ENCODE results near the gene GALNT2.
A peak's percentile ranks its signal among the peaks of the same experiment; 100 is the strongest.

GALNT2 gene

DNA sequence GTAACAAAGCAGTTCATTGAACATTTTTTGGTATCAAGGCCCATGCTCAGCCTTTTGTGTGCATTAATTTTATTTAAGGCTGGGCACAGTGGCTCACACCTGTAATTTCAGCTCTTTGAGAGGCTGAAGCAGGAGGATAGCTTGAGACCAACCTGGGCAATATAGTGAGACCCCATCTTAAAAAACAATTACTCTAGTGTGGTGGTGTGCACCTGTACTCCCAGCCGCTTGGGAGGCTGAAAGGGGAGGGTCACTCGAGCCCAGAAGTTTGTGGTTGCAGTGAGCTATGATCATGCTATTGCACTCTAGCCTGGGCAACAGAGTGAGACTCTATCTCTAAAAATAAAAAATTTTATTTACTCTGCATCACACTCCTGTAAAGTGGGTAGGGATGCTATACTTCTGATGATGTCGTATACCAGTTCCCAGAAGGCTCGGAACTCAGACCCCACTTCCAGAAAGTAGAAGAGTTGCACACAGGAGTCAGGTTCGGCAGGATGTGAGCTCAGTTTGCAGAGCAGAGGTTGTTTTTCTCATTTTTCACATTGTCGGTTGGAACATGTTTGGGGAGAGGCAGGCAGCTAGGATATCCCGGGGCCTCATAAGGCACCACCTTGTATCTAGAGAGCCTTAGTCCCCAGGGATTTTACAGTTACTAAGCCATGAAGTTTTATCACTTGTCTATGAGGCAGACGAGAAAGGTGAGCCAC, 144.6 kb downstream of the GALNT2 start:
- DNase-seq (ENCODE audit: low spot score), result no peak

DNA sequence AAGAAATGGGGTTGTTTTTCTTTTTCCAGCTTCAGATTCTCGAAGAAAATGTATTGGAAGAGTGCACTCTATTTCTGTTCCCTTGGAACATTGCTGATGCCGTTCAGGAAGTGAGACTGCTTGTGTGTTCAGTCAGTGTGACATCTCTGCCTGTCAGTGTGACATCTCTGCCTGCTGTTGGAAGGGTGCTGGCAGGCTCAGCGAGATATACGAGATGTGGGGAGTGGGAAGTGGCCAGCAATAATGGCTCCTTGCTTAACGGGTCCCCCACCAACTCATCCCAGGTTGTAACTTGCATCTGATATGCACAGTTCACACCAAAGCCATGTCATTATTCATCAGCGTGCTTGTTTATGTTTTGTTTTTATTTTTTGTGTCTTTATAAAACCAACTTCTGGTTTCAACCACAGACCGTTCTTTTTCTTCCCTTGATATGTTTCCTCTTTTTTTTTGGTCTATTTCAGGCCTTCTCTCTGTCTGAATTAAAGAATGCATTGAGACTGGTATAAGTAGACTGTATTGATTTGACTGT, 145.4 kb downstream of the GALNT2 start:
- no peak for DNase-seq (ENCODE audit: low spot score)

DNA sequence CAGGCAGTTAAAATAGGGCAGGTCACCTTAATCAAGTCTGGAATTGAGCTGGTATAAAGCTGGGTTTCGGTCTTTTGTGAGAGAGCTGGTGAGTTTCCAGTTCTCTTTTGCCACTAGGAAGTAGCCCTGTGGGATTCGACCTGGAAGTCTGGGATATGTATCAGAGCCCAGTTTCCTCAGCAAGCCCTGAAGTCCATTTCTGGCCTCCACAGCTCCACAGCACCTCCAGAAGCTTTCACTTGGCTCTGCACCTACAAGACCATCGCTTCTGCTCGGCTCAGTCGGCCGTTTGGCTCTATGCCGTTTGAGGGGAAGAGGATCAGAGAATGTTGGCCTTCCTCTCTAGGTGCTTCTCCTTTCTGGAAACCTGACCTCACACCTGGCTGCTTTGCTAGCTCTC, 148.0 kb downstream of the GALNT2 start:
- peak; percentile 88 for DNase-seq (ENCODE audit: low spot score)

DNA sequence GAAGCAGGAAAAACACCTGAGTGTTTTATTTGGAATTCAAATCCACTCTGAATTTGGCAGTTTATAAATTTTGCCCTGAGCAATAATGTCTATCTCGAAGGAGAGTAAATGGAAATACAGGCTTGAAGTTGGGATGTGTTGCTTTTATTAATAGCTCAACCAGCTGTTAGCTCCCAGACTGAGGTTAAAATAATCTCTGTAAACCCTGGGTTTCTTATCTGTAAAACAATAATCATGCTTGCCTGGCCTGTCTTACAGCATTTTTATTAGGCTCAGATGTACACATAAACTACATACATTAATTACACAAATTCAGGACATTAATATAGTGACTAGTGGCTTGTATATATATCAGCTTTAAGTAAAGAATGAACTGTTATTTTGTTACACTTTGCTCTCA, 148.5 kb downstream of the GALNT2 start:
- no peak for DNase-seq (ENCODE audit: low spot score)

DNA sequence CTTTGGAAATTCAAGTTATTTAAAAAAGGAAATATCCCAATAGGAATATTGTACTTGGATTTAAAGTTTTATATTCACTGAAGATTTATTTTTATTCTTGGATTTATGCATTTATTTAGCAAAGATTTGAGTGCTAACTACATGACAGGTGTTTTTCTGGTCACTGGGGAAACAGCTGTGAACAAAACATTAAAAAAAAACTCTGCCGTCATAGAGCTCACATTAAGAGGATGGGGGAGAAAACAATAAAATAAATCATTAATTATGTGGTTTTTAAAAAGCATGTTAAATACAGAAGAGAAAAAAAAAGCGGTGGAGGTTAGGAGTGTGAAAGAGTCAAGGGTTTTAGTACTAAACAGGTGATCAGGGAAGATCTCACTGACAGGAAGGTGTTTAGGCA, 149.9 kb downstream of the GALNT2 start:
- DNase-seq (ENCODE audit: low spot score), result no peak

DNA sequence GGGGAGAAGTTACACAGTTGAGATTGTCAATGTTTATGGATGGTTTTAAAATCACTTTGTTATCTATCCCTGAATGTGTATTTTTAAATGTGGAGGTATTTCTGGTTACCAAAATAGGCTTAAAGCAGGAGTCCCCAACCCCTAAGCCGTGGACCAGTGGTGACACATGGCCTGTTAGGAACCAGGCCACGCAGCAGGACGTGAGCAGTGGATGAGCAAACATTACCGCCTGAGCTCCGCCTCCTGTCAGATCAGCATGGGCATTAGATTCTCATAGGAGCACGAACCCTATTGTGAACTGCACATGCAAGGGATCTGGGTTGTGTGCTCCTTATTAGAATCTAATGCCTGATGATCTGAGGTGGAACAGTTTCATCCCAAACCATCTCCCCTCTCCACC, 151.6 kb downstream of the GALNT2 start:
- DNase-seq (ENCODE audit: low spot score), result no peak

DNA sequence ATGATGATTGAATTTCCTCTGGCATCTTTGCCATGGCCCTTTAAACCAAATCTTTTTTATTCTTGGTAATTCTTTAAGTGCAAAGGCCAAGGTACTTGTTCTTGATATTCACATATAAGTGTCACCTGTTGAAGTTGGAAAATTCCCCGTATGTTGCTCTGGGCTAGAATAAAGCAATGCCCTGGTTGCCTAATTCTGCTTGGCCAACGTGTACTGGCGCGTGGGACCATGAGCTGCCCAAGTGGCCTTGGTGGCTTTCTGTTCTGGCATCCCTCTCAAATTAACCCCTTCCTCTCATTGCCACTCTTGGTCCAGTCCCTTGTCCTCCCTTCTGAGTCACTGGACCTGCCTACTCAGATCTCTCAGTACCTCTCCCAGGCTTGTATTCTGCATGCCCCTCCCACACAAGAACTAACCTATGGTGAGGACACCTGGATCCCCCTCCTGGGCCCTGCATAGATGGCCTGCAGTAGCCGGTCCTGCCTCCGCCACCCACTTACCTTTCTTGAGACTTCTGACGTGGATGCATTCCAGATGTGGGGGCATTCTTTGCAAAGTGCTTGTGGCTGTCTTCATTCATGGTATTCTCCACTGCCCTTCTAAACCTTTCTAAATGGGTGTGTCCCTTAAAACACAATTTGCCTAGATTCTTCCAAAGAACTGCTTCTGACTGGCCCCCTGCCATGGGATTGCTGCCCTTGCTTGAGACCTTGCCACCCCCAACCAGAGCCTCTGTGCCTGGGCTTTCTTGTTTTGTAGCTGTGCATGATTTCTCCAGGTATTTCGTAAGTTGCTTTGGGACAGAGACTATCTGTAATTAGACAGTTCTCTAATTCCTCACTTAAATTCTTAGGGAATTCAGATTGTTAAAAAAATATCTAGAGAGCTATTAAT, 152.4 kb downstream of the GALNT2 start:
- DNase-seq (ENCODE audit: low spot score), result no peak

DNA sequence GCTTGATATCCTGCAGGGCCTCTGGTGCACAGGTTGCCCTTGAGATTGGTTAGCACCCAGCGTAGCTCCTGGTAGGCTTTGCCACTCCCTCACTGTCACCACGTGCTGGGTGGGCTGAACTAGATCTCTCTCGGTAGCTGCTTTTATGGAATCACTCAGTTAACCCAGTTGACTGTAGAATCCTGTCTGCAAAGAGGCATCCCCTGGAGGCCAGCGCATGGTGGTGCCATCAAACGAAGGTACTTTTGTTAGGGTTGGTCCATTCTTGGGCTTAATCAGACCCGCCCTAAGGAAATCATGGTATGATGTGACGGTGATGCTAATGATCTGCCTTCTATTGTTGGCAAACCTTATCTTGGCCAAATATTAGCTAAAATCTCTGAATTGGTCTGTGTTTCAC, 153.4 kb downstream of the GALNT2 start:
- DNase-seq (ENCODE audit: low spot score), result no peak

DNA sequence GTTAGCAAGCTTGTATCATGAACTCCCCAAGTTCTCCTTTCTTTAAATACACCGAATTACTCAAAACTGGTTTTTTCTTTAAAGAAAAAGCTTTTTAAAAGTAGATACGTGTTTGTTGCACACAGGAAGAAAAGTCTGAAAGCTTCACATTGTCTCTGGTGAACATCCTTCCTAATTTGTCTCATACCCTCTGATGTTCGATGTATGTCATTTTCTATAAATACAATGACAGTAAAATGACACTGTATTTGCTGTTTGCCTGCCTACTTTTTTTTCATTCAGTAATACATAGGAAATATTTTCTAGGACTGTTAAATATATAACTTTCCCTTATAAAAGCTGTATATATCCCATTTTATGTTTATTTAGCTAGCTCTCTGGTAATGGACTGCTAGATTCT, 153.9 kb downstream of the GALNT2 start:
- no peak for DNase-seq (ENCODE audit: low spot score)

DNA sequence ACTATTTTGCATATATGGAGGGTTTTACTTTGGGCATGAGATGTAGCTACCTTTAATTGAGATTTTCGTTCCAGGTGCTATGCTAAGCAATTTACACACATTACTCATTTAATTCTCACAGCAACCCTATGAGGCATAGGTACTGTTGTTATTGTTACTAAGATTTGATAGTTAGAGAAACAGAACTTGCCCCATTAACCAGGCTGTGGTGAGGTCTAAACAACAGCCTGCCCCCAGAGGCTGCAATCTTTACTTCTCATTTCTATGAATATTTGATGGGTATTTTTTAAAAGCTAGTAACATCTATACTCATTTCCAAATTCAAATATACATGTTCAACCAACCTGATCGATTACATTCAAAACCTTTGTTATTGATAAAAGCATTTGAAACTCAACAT, 155.6 kb downstream of the GALNT2 start:
- no peak for DNase-seq (ENCODE audit: low spot score)

DNA sequence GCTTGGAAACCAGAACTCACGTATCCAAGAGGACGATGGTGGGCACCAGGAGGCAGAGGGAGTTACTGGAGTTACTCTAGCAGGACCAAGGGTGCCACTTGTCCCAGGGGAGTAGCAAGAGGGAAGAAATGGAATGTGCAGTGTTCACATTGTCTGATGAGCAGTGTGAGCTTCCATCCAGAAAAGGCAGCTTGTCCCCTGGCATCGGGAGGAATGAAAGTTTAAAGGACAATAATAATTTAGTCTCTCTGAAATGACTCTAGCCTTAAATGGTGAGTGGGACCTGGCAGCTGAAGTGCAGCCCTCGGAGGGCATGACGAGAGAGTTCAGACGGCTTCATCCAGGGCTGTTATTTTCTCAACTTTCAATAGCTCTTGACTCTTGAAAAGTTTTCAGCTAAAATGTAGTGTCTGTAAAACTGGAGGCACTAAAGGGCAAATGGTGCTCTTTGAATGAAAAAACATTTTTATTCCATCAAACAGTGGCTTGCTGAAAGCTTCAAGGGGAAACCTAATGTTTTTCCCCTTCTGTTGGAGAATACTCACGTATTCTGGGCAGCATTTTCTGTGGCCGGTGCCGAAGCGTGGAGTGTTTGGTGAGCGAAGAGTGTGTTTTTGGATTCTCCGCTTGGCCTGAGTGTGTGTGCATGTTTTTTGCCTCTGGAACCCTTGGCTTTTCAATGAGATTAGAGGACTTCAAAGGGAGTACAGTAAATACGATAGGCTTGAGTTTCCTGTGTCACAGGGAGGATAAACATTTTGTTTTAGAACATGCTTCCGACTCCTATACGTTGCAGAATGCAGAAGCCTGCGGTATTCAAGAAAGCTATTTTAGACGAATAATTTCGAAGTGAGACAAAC, 157.3 kb downstream of the GALNT2 start:
- DNase-seq (ENCODE audit: low spot score), result no peak

DNA sequence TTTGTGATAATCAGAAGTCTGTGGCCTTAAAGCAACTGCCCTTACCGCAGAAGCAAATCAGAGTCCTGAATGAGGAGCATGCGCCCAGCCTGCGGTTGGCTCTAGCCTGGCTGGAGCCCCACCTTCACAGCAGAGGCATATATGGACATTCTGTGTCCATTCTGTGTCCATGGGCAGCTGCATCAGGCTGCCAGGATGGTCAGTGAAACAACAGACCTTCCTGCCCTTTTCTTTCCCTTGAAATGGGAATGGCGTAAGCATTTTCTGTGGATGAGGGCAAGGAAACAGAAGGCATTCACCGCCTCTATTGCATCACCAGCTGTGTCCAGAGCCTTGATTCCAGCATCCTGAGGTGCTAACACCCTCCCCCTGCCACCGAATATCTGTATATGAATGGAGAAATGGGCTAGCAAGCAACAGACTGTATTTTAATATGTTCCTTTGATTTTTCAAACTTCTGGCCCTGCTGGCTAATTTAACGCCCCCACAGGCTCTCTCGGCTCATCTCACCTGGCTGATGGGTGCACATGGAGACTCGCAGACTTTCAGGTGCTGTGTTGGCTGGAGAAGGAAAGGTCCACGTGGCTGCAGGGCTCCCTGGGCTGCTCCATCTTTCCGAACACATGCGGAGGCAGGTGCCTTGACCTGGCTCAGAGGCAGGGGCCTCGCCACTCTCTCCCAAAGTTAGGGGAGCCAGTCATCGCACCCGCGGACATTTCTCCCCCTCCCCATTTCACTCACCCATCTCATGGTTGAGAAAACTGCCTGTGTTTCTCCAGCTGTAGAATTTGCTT, 159.2 kb downstream of the GALNT2 start:
- no peak for DNase-seq (ENCODE audit: low spot score)

DNA sequence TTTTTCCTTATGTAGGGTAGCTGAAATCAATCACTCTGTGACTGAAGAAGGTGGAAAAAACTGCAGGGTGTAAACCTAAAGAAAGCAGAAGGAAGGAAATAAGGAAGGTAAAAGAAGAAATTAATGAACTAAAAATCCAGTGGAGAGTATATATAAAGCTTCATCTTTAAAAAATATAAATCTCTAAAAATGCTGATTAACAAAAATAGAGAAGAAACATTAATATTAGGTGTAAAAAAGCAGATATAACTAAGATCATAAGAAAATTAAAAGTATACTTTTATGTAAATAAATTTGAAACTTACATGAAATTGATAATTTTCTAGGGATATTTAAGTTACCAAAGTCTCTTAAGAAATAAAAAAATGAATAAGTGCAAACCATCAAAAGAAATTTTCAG, 159.8 kb downstream of the GALNT2 start:
- no peak for DNase-seq (ENCODE audit: low spot score)

DNA sequence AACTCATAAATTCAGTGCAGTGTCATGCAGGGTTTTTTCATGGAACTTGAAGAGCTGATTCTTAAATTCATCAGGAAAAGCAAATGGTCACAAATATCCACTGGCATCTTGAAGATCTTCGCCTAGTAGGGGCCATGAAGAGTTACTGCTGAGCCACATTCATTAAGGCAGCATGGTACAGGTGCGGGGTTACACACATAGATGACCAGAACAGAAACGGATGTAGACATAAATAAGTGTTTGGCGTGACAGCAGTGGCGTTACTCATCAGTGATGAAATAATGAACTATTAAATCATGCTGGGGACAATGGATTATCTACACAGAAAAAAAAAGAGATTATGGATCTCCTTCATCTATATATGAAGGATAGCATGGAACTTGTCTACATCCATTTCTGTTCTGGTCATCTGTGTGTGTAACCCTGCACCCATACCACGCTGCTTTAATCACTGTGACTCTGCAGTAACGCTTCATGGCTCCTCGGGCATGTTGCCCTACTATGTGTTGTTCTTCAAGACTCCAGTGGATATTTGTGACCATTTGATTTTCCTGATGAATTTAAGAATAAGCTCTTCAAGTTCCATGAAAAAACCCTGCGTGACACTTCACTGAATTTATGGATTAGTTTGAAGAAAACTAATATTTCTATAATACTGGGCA, 161.3 kb downstream of the GALNT2 start:
- no peak for DNase-seq (ENCODE audit: low spot score)

DNA sequence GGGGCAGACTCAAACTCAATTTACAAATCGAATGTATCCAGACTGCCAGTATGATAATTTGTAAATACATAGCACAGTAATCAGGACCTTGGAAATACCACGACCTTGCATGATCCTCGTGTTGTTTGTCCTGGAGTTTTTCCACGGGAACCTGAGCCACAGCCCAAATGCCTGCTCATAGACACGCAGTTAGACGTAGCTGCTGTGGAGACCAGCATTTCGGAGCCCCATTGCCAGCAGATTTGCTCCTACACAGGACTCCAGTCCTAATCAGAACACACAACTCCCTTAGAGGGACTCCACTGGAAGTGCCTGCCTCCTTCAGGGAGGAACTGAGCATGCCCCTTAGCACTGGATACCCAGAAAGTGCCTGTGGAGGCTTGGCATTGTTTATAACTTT, 163.2 kb downstream of the GALNT2 start:
- DNase-seq (ENCODE audit: low spot score), result no peak

DNA sequence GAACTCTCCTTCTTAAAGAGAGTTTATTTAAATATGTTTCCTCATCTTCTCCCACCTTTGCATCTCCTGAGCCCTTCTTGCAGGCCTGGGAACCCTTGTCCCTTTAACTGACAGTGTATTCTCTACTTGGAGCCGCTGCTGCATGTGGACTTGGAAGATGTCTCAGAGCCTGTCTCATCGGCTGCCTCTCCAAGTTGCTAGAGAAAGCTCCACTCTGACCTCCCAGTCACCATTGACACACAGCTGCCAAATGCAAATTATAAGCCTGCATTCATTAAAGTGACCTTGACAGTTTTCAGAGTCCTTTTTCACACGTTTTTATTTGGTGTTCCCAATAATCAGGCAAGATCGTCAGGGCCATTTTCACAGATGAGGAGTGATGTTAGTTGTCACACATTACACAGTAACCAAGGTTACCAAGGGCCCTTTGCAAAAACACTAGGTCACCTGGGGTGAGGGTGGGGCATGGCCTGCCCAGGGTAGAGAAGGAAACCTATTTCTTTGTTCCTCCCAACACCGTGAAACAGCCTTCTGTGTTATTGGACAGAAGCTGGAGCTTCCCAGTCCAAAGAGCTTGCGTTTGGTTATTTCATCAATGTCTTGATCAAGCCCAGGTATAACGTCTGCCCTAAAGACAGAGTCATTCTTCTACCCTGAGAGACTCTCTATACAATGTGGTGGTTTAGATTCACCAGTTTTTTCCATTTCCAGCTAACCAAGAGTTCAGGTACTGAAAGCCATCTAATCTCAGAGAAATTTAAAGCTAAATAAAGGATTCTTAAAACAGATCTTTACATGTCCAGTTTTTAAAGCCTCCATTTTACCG, 164.1 kb downstream of the GALNT2 start:
- no peak for DNase-seq (ENCODE audit: low spot score)

DNA sequence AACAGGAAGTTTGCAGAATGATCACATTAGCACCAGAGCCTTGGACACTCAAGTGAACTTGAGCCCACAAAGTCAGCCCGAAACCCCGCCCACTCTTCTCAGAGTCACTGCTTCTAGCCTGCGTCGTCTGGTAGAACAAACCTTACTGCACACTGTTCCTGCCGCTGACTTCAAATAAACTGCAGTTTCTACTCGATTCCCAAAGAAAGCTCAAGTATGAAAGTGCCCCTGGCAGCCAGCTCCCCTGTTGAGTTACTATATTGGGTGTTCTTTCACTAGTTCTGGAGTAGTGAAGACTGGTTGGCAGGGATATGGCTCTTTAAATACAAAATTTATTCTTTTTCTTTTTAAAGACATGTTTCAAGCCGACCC, 164.7 kb downstream of the GALNT2 start:
- no peak for DNase-seq (ENCODE audit: low spot score)

DNA sequence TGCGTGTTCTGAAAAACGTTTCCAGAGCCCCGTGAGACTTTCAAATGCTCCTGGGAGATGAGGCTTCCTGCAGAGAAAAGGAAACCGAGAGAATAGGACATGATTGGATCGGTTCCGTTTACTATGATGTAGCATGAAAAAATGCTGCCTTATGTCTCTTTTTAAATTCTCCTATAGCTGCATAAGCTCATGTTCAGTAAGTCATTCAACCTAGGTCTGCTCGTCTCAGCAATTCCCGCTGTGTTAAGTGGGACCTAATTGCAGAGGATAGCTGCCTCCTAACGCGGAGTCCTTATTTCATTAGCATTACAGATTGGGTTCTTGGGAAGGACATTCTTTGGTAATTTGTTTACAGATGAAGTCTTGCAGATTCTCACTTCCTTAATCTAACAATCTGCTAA, 165.3 kb downstream of the GALNT2 start:
- no peak for DNase-seq (ENCODE audit: low spot score)

DNA sequence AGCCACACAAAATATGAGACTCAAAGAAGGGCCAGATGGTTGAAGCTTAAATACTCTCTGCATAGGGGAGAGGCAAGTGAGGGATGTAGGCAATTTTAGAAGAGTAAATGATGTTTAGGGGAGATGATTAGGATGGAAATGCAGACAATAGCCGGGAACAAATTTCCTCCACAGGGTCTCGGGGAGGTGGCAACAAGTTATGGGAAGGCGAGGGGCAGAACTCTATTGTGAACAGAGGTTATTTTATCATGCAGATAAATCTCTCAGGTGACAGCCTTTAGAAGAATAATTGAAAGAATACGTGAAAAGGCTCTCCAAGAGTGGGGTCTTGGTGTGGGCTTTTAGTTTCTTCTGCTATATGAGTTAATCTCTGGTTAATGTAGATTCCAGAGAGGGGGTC, 166.7 kb downstream of the GALNT2 start:
- DNase-seq (ENCODE audit: low spot score), result no peak

DNA sequence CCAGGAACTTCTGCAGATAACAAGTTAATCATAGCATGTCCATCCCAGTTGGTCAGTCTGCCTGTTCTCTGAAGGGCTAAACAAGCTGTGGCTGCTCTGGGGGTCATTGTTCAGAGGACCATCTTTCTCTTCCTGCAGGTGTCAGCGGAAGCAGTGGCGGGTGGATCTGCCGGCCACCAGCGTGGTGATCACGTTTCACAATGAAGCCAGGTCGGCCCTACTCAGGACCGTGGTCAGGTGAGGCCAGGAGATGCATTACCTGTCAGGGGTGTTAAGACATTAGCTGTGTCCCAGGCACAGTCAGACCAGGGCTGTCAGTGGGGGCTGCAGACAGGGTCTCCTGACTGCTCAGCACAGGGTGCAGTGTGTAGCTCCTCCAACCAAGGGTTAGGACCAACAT, 168.8 kb downstream of the GALNT2 start:
- DNase-seq (ENCODE audit: low spot score), result no peak

Measured in cerebellar cortex (tissue), 1 donor.